Glutamatergic neuron (in vitro differentiated cells): ENCODE measurements around the gene NPSR1. TPM values are rescaled to one million over a fixed set of nuclear protein-coding genes. Genes with fewer than 3 reads are reported as not detected.

ENCODE experiments used
- DNase-seq: peaks from one replicate; pipeline ENCODE4 v3.0.0; 2022
- H3K27ac Mint-ChIP-seq: one replicate; pipeline ENCODE4 v1.8.0; 2020; ENCODE audit warnings: mild to moderate bottlenecking, mixed read lengths, inconsistent platforms; ENCODE audit not compliant: unreplicated experiment
- H3K27me3 Mint-ChIP-seq: one replicate; pipeline ENCODE4 v1.8.0; 2020; ENCODE audit warnings: mild to moderate bottlenecking, moderate library complexity, mixed read lengths, inconsistent platforms; ENCODE audit not compliant: unreplicated experiment
- H3K36me3 Mint-ChIP-seq: one replicate; pipeline ENCODE4 v1.8.0; 2020; ENCODE audit warnings: mild to moderate bottlenecking, mixed read lengths, inconsistent platforms; ENCODE audit not compliant: unreplicated experiment
- H3K4me1 Mint-ChIP-seq: one replicate; pipeline ENCODE4 v1.8.0; 2020; ENCODE audit warnings: mild to moderate bottlenecking, low read depth, mixed read lengths, inconsistent platforms; ENCODE audit not compliant: unreplicated experiment
- H3K4me3 Mint-ChIP-seq: one replicate; pipeline ENCODE4 v1.8.0; 2020; ENCODE audit warnings: mild to moderate bottlenecking, mixed read lengths, inconsistent platforms; ENCODE audit not compliant: unreplicated experiment
- H3K9me3 Mint-ChIP-seq: one replicate; pipeline ENCODE4 v1.8.0; 2020; ENCODE audit warnings: mild to moderate bottlenecking, moderate library complexity, mixed read lengths, inconsistent platforms; ENCODE audit not compliant: unreplicated experiment
- CTCF ChIP-seq: fragments of 200-600 bp; sonication (generic); IDR thresholded peaks from one replicate; pipeline ENCODE4 v1.5.0; 2021; ENCODE audit not compliant: partially characterized antibody, unreplicated experiment
- total RNA-seq: library from RNA; stranded (reverse); fragmentation: NEBNext Ultra II Directional; extraction: Animal tissue kit (Norgen Biotek cat#: 25700); gene quantifications from one replicate; pipeline ENCODE4 v1.2.1, GENCODE V29; 2021; ENCODE audit not compliant: unreplicated experiment

Gene NPSR1
- total RNA-seq, 1 donor from 2014 or later: not detected

- H3K27me3 Mint-ChIP-seq: no peaks in the 10 kb centered on the region
- no peak for TF ChIP-seq CTCF
- H3K9me3 Mint-ChIP-seq: no peaks in the 10 kb centered on the region
- H3K36me3 Mint-ChIP-seq: no peaks in the 10 kb centered on the region
- peaks cover 19% of the 10 kb centered on the region for H3K4me1 Mint-ChIP-seq
- no peak for DNase-seq
- H3K27ac Mint-ChIP-seq: no peak overlapping the region
- H3K4me3 Mint-ChIP-seq: peak overlapping the region; percentile 5
These were observed 187.1 kb downstream of the NPSR1 start for GRCh38 chr7:34844936-34845665.

- TF ChIP-seq CTCF: no peak
- Mint-ChIP-seq H3K27me3 (no peaks in the 10 kb centered on the region), H3K27ac (no peak overlapping the region), H3K4me1 (peaks cover 22% of the 10 kb centered on the region), H3K4me3 (no peak overlapping the region), H3K36me3 (no peaks in the 10 kb centered on the region), H3K9me3 (no peaks in the 10 kb centered on the region)
- DNase-seq: no peak
These were observed 187.8 kb downstream of the NPSR1 start for GRCh38 chr7:34845666-34846361.

- Mint-ChIP-seq H3K9me3 (no peaks in the 10 kb centered on the region), H3K27ac (no peak overlapping the region), H3K36me3 (no peaks in the 10 kb centered on the region), H3K27me3 (no peaks in the 10 kb centered on the region), H3K4me3 (no peak overlapping the region), H3K4me1 (peaks cover 31% of the 10 kb centered on the region)
- TF ChIP-seq CTCF: no peak
- no peak for DNase-seq
These were observed 189.0 kb downstream of the NPSR1 start for GRCh38 chr7:34846976-34847375.

GRCh38 chr7:34848670-34849069, 190.7 kb downstream of the NPSR1 start:
- peaks cover 31% of the 10 kb centered on the region for H3K4me1 Mint-ChIP-seq
- no peak overlapping the region for H3K27ac Mint-ChIP-seq
- H3K27me3 Mint-ChIP-seq: peaks cover 2% of the 10 kb centered on the region
- no peak overlapping the region for H3K4me3 Mint-ChIP-seq
- TF ChIP-seq CTCF: no peak
- no peak for DNase-seq
- H3K9me3 Mint-ChIP-seq: no peaks in the 10 kb centered on the region
- H3K36me3 Mint-ChIP-seq: no peaks in the 10 kb centered on the region
